CMK (cell line): ENCODE data around the gene CCDC38.

Source experiments
- DNase-seq: peaks from one replicate; pipeline ENCODE4 v3.0.0-alpha.2; 2010; ENCODE audit warnings: low read depth

CCDC38 gene

DNA sequence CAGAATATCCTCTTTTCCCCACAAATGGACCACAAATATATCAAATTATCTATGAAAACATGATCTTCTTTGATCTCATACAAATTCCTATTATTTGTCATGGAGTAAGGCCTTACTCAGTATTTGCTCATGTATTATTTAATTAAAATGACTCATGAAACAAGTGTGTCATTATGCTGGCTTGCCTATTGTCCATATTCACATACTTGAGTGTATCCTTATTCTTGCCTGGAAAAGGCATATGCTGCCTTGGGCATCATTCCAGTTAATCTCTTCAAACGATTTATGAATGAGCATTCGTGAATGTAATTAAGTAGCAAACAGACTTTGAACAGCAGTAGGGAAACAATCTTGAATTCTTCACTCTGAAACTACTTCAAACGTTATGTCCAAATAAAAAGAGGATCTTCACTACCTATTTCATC is 106.2 kb downstream of the CCDC38 start:
- DNase-seq = no peak

DNA sequence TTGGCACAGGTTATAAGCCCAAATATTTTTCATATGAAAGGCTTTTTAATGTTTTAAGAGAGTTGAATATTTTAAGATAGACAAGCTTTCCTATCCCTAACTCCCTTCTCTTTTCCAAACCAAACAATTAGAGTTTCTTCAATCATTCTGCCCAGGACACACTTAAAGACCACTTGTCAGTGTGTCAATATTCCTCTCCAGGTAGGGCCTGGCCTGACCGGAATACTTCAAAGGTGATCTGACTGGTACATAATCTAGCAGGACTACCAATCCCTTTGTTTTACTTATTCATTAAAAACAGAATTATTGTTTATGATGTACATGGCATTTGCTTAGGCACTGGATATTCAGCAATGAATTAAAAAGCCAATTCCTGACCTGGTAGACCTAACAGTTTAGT is 107.8 kb downstream of the CCDC38 start:
- no peak for DNase-seq

GRCh38 chr12:95830335-95831089 is 111.9 kb downstream of the CCDC38 start:
- no peak for DNase-seq

DNA sequence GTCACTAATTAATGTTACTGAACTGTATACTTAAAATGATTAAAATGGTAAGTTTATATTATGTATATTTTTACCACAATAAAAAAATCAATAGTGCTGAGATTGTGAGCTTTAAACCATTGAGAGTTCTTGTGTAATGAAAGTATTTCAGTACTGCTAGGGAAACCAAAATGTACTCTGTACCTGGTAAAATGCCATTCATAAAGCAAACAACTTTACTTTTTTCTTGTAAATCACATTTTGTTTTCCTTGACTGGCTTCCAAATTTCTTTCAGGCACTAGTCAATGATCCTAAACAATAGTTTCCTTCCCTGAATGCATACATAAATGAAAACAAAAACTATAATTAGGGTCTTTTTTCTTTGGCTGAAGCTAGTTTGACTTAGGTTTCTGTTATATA is 113.0 kb downstream of the CCDC38 start:
- DNase-seq = no peak

GRCh38 chr12:95820096-95820703 is 122.2 kb downstream of the CCDC38 start:
- no peak for DNase-seq
